SK-N-SH (cell line): Measurements from ENCODE around the gene ZNF512B. TPM values are rescaled to one million over a fixed set of nuclear protein-coding genes. Genes with fewer than 3 reads are reported as not detected.

Experiments
- CTCF ChIA-PET: fragments of 300-600, 350-600 bp; formaldehyde crosslinking; extraction: SDS; loops from one replicate; lab custom pipeline; 2021; lab: Yijun Ruan, JAX
- POLR2A ChIA-PET: fragments of 350-600 bp; sonication (Branson Sonifier 250); formaldehyde crosslinking; extraction: SDS; loops from one replicate; lab custom pipeline; 2020; ENCODE audit warnings: antibody characterized with exemption, inconsistent platforms; lab: Yijun Ruan, JAX
- DNase-seq: peaks from one replicate; pipeline ENCODE4 v3.0.0; 2012
- H2AFZ ChIP-seq: fragments of 200-600 bp; sonication (generic); 2 replicates; pipeline ENCODE4 v1.8.1; 2016; ENCODE audit warnings: antibody characterized with exemption, mild to moderate bottlenecking, low read depth
- H3F3A ChIP-seq: fragments of 200-600 bp; sonication (generic); replicated peaks from 2 replicates; pipeline ENCODE3; 2016; ENCODE audit warnings: antibody characterized with exemption, mild to moderate bottlenecking; ENCODE audit not compliant: insufficient read depth
- H3K27ac ChIP-seq, 2 experiments: fragments of 200-500 bp in 1 of 2; fragments of 200-600 bp in 1 of 2; sonication (Bioruptor generic) in 1 of 2; sonication (generic), shearing (Covaris generic) in 1 of 2; 2 replicates each; pipeline versions ENCODE4 v1.5.1 to v1.6.1; 2014 to 2016; ENCODE audit warnings: low read depth in 2 of 2, inconsistent platforms in 1 of 2, low read length in 1 of 2, mild to moderate bottlenecking in 1 of 2, mixed read lengths in 1 of 2
- H3K27me3 ChIP-seq: fragments of 200-600 bp; sonication (generic), shearing (Covaris generic); 2 replicates; pipeline ENCODE4 v1.6.1; 2016; ENCODE audit warnings: mixed run types; ENCODE audit not compliant: insufficient read depth
- H3K36me3 ChIP-seq, 2 experiments: fragments of 200-500 bp in 1 of 2; fragments of 200-600 bp in 1 of 2; sonication (Bioruptor generic) in 1 of 2; sonication (generic) in 1 of 2; replicated peaks in 1 of 2; 2 replicates each; pipeline versions ENCODE3 to v1.5.1; 2014 to 2016; ENCODE audit warnings: low read length in 1 of 2, mild to moderate bottlenecking in 1 of 2; ENCODE audit not compliant: insufficient read depth in 2 of 2, control insufficient read depth in 1 of 2
- H3K4me1 ChIP-seq, 2 experiments: fragments of 200-500 bp in 1 of 2; fragments of 200-600 bp in 1 of 2; sonication (Bioruptor generic) in 1 of 2; sonication (generic), shearing (Covaris generic) in 1 of 2; 2 replicates each; pipeline versions ENCODE4 v1.5.1 to v1.6.1; 2014 to 2016; ENCODE audit warnings: low read depth in 1 of 2, low read length in 1 of 2, mixed run types in 1 of 2; ENCODE audit not compliant: insufficient read depth in 2 of 2, control insufficient read depth in 1 of 2
- H3K4me2 ChIP-seq: fragments of 200-600 bp; sonication (generic), shearing (Covaris generic); 2 replicates; pipeline ENCODE4 v1.6.1; 2017; ENCODE audit warnings: mixed run types
- H3K4me3 ChIP-seq, 2 experiments: fragments of 200-500 bp in 1 of 2; fragments of 200-600 bp in 1 of 2; sonication (Bioruptor generic) in 1 of 2; sonication (generic), shearing (Covaris generic) in 1 of 2; 2 replicates each; pipeline versions ENCODE4 v1.5.1 to v1.8.1; 2014 to 2016; ENCODE audit warnings: low read depth in 2 of 2, inconsistent platforms in 1 of 2, low read length in 1 of 2, mild to moderate bottlenecking in 1 of 2, mixed read lengths in 1 of 2, moderate library complexity in 1 of 2
- H3K79me2 ChIP-seq: fragments of 200-600 bp; sonication (generic); 2 replicates; pipeline ENCODE4 v1.8.1; 2017; ENCODE audit warnings: mild to moderate bottlenecking; ENCODE audit not compliant: insufficient read depth
- H3K9ac ChIP-seq: fragments of 200-600 bp; sonication (generic); 2 replicates; pipeline ENCODE4 v1.6.1; 2017; ENCODE audit warnings: mixed run types
- H3K9me2 ChIP-seq: fragments of 200-600 bp; sonication (generic); 2 replicates; pipeline ENCODE4 v1.6.1; 2017; ENCODE audit warnings: mixed run types
- H3K9me3 ChIP-seq: fragments of 200-600 bp; sonication (generic); 2 replicates; pipeline ENCODE4 v1.6.1; 2017; ENCODE audit warnings: mixed run types, mild to moderate bottlenecking, moderate library complexity
- H4K20me1 ChIP-seq: fragments of 200-600 bp; sonication (generic); 2 replicates; pipeline ENCODE4 v1.6.1; 2017; ENCODE audit warnings: mild to moderate bottlenecking, mixed run types; ENCODE audit not compliant: insufficient read depth
- EZH2phosphoT487 ChIP-seq: fragments of 200-600 bp; sonication (generic); IDR thresholded peaks from 2 replicates; pipeline ENCODE4 v1.6.1; 2017; ENCODE audit warnings: low read depth, mixed run types, mild to moderate bottlenecking, antibody characterized with exemption, moderate library complexity, borderline replicate concordance
- FOXJ3 ChIP-seq: sonication (generic); formaldehyde crosslinking; IDR thresholded peaks from 2 replicates; pipeline ENCODE4 v1.5.1; 2020; ENCODE audit warnings: mild to moderate bottlenecking, missing genetic modification reagents
- FOXM1 ChIP-seq: IDR thresholded peaks from 2 replicates; pipeline ENCODE4 v1.4.0; 2012; ENCODE audit warnings: low read depth, mild to moderate bottlenecking
- GATA2 ChIP-seq: sonication (generic); formaldehyde crosslinking; IDR thresholded peaks from 2 replicates; pipeline ENCODE4 v1.5.0; 2020; ENCODE audit warnings: mild to moderate bottlenecking, missing genetic modification reagents
- JUND ChIP-seq: IDR thresholded peaks from 2 replicates; pipeline ENCODE4 v1.4.0; 2012
- MEF2A ChIP-seq: IDR thresholded peaks from 2 replicates; pipeline ENCODE4 v1.4.0; 2012; ENCODE audit warnings: low read depth, borderline replicate concordance
- MXI1 ChIP-seq: IDR thresholded peaks from 2 replicates; pipeline ENCODE4 v1.6.1; 2012; ENCODE audit warnings: mild to moderate bottlenecking, low read depth, low read length, improper control_type of control experiment
- NRF1 ChIP-seq: IDR thresholded peaks from 2 replicates; pipeline ENCODE4 v1.6.1; 2012; ENCODE audit warnings: low read depth, mild to moderate bottlenecking, low read length
- RAD21 ChIP-seq: IDR thresholded peaks from 2 replicates; pipeline ENCODE4 v1.6.1; 2012; ENCODE audit warnings: mild to moderate bottlenecking, low read length
- RXRA ChIP-seq: IDR thresholded peaks from 2 replicates; pipeline ENCODE4 v1.4.0; 2012; ENCODE audit warnings: low read depth, mild to moderate bottlenecking, borderline replicate concordance
- TAF1 ChIP-seq: IDR thresholded peaks from 2 replicates; pipeline ENCODE4 v1.6.1; 2012; ENCODE audit warnings: low read depth, mild to moderate bottlenecking, low read length, moderate library complexity, borderline replicate concordance
- TCF12 ChIP-seq: IDR thresholded peaks from 2 replicates; pipeline ENCODE4 v1.4.0; 2012
- TEAD4 ChIP-seq: IDR thresholded peaks from 2 replicates; pipeline ENCODE4 v1.4.0; 2012; ENCODE audit warnings: mild to moderate bottlenecking, borderline replicate concordance; ENCODE audit not compliant: insufficient read depth
- YY1 ChIP-seq: IDR thresholded peaks from 2 replicates; pipeline ENCODE4 v1.4.0; 2012; ENCODE audit warnings: low read depth, mild to moderate bottlenecking
- WGBS: methylation state at CpG from one replicate; pipeline ENCODE4 v1.1.6; 2017; ENCODE audit warnings: low lambda C conversion rate; 5-methylcytosine and 5-hydroxymethylcytosine counted together
- polyA plus RNA-seq, 3 experiments: library from polyadenylated mRNA; depleted of rRNA; stranded (reverse); fragments of >200 nt; gene quantifications; 2 replicates each; pipeline ENCODE4 v1.2.3, GENCODE V29; 2012
- TF ChIP-seq, protein P1 (sequence below): IDR thresholded peaks from 2 replicates; pipeline ENCODE4; 2012
- TF ChIP-seq, protein P2 (sequence below): fragments of 150-350 bp; IDR thresholded peaks from 2 replicates; pipeline ENCODE4 v1.6.1; 2016; ENCODE audit warnings: mild to moderate bottlenecking, low read depth, low read length
- TF ChIP-seq, protein P3 (sequence below): IDR thresholded peaks from 2 replicates; pipeline ENCODE4 v1.4.0; 2012; ENCODE audit warnings: low read depth, borderline replicate concordance
- TF ChIP-seq, protein P4 (sequence below): fragments of 200-600 bp; sonication (generic); IDR thresholded peaks from 2 replicates; pipeline ENCODE4 v1.6.1; 2017; ENCODE audit warnings: antibody characterized with exemption, mild to moderate bottlenecking, moderate library complexity
- TF ChIP-seq, protein P5 (sequence below): IDR thresholded peaks from 2 replicates; pipeline ENCODE4 v1.4.0; 2012; ENCODE audit warnings: low read depth

Gene ZNF512B
- polyA plus RNA-seq, 1 of the 3 experiments (the other 2 are of a cell fraction) = 11.8 TPM

DNA sequence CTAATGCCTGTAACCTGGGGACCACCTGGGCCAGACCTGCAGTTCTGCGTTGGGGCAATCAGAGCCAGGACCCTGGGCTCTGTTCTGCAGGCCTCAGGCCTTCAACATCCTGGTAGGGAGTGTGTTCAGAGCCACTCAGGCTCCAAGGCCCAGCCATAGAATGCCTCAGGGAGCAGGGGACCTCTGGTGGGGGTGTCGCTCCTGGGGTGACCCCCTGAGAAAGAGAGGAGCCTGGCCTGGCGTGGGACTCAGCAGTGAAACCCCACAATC lies 26.0 kb downstream of the ZNF512B start:
- Histone ChIP-seq H3K4me2 (no peak overlapping the region), H3K4me3 (no peak overlapping the region), H3K27me3 (no peaks in the 10 kb centered on the region), H3K79me2 (peaks cover 21% of the 10 kb centered on the region; the same call in 1 of the 2 replicates), H3K9ac (no peak overlapping the region), H3K27ac (no peak overlapping the region), H3F3A (peaks cover 19% of the 10 kb centered on the region), H2AFZ (no peak overlapping the region), H3K9me3 (no peaks in the 10 kb centered on the region), H3K9me2 (no peaks in the 10 kb centered on the region), H4K20me1 (peaks cover 66% of the 10 kb centered on the region), H3K4me1 (peaks cover 2 to 12% of the 10 kb centered on the region in 2 experiments; a peak in 3 of 4 replicates), H3K36me3 (peaks cover 0 to 53% of the 10 kb centered on the region in 2 experiments)
- TF ChIP-seq MEF2A = no peak
- TF ChIP-seq YY1 = no peak
- TF ChIP-seq MXI1 = no peak
- no peak for TF ChIP-seq FOXM1
- no peak for TF ChIP-seq EZH2phosphoT487
- TF ChIP-seq RXRA = no peak
- TF ChIP-seq TCF12 = no peak
- no peak for TF ChIP-seq NRF1
- TF ChIP-seq, protein P1, sequence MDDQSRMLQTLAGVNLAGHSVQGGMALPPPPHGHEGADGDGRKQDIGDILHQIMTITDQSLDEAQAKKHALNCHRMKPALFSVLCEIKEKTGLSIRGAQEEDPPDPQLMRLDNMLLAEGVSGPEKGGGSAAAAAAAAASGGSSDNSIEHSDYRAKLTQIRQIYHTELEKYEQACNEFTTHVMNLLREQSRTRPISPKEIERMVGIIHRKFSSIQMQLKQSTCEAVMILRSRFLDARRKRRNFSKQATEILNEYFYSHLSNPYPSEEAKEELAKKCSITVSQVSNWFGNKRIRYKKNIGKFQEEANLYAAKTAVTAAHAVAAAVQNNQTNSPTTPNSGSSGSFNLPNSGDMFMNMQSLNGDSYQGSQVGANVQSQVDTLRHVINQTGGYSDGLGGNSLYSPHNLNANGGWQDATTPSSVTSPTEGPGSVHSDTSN = no peak
- TF ChIP-seq, protein P2, sequence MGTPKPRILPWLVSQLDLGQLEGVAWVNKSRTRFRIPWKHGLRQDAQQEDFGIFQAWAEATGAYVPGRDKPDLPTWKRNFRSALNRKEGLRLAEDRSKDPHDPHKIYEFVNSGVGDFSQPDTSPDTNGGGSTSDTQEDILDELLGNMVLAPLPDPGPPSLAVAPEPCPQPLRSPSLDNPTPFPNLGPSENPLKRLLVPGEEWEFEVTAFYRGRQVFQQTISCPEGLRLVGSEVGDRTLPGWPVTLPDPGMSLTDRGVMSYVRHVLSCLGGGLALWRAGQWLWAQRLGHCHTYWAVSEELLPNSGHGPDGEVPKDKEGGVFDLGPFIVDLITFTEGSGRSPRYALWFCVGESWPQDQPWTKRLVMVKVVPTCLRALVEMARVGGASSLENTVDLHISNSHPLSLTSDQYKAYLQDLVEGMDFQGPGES = no peak
- POLR2A ChIA-PET = no interaction called here
- no CpG with 5 or more reads among the region's 3 CpGs for WGBS
- CTCF ChIA-PET = interaction anchor here (0.9 to 1.4 kb wide), 3 partner anchors 11 to 30 kb away, joined by 3 to 7 read pairs (median 3); no protein-coding TSS in a partner anchor
- no peak for DNase-seq

DNA sequence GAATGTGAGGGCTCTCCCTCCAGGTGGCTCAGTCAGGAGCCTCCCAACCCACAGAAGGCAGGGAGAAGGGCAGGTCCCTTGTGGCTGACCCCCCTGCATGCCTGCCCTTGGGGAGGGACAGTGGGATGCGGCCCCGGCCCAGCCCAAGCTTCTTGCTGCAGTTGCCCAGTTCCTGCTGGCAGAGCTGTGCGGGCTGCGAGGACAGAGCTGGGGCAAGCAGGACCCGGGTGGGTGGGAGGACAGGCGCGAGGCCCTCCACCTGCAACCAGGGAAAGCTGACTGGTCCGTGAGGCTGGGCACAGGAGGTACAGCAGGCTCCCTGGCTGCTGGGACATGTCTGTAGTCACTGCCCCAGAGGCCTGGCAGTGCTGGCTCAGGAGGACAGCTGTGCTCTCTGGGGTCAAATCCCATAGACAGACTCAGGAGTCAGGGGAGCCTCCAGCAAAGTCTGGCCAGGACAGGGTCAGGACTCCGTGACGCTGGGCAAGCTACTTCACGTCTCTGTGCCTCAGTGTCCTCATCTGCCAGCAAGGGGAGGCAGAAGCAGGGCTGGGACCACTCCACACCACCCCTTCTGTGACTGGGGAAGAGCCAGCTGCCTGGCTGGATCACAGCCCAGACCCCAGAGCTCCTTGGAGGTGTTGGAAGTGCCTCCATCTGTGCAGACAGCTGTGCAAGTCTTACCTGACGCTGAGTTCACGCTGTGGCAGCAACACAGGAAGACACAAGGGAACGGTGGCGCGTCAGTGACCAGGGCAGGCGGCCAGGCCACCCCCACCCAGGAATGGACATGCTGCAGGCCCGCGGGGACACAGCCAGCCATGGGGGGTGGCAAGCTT lies 26.5 kb downstream of the ZNF512B start:
- WGBS = 17% methylated on average over 2 of the region's 19 CpGs
- POLR2A ChIA-PET = no interaction called here

More for the DNA sequence above, 26.5 kb downstream of the ZNF512B start:
- no peaks in the 10 kb centered on the region for H3K9me3 ChIP-seq
- peaks cover 0 to 54% of the 10 kb centered on the region in 2 experiments for H3K36me3 ChIP-seq
- CTCF ChIA-PET = interaction anchor here (0.9 to 2.4 kb wide), 4 partner anchors 10 to 168 kb away, joined by 3 to 10 read pairs (median 5); no protein-coding TSS in a partner anchor
- no peak overlapping the region for H3K9ac ChIP-seq
- H3K79me2 ChIP-seq = peaks cover 18% of the 10 kb centered on the region; the same call in 1 of the 2 replicates
- no peak overlapping the region; a peak in 1 of 4 replicates for H3K27ac ChIP-seq
- H3K4me3 ChIP-seq = no peak overlapping the region
- TF ChIP-seq EZH2phosphoT487 (no peak), TEAD4 (no peak), JUND (no peak), RAD21 (no peak), MXI1 (no peak), GATA2 (CRISPR knock-in tag) (no peak), FOXJ3 (CRISPR knock-in tag) (no peak), TAF1 (no peak)
- TF ChIP-seq, protein P3, sequence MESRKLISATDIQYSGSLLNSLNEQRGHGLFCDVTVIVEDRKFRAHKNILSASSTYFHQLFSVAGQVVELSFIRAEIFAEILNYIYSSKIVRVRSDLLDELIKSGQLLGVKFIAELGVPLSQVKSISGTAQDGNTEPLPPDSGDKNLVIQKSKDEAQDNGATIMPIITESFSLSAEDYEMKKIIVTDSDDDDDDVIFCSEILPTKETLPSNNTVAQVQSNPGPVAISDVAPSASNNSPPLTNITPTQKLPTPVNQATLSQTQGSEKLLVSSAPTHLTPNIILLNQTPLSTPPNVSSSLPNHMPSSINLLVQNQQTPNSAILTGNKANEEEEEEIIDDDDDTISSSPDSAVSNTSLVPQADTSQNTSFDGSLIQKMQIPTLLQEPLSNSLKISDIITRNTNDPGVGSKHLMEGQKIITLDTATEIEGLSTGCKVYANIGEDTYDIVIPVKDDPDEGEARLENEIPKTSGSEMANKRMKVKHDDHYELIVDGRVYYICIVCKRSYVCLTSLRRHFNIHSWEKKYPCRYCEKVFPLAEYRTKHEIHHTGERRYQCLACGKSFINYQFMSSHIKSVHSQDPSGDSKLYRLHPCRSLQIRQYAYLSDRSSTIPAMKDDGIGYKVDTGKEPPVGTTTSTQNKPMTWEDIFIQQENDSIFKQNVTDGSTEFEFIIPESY = no peak
- TF ChIP-seq, protein P4, sequence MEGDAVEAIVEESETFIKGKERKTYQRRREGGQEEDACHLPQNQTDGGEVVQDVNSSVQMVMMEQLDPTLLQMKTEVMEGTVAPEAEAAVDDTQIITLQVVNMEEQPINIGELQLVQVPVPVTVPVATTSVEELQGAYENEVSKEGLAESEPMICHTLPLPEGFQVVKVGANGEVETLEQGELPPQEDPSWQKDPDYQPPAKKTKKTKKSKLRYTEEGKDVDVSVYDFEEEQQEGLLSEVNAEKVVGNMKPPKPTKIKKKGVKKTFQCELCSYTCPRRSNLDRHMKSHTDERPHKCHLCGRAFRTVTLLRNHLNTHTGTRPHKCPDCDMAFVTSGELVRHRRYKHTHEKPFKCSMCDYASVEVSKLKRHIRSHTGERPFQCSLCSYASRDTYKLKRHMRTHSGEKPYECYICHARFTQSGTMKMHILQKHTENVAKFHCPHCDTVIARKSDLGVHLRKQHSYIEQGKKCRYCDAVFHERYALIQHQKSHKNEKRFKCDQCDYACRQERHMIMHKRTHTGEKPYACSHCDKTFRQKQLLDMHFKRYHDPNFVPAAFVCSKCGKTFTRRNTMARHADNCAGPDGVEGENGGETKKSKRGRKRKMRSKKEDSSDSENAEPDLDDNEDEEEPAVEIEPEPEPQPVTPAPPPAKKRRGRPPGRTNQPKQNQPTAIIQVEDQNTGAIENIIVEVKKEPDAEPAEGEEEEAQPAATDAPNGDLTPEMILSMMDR = no peak
- TF ChIP-seq, protein P5, sequence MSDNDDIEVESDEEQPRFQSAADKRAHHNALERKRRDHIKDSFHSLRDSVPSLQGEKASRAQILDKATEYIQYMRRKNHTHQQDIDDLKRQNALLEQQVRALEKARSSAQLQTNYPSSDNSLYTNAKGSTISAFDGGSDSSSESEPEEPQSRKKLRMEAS = no peak
- TF ChIP-seq, all 33 proteins: peak for 0
- H3K4me1 ChIP-seq = peaks cover 0 to 6% of the 10 kb centered on the region in 2 experiments; a peak in 1 of 4 replicates
- no peak for DNase-seq
- peaks cover 64% of the 10 kb centered on the region for H4K20me1 ChIP-seq
- H3K27me3 ChIP-seq = no peaks in the 10 kb centered on the region
- no peak overlapping the region for H3K4me2 ChIP-seq
- no peaks in the 10 kb centered on the region for H3K9me2 ChIP-seq
- no peak overlapping the region for H2AFZ ChIP-seq
- peaks cover 14% of the 10 kb centered on the region for H3F3A ChIP-seq
